Duodenal mucosa (tissue), 2 donors: ENCODE data around the gene MAP6D1.

Experiments
- H3K27ac ChIP-seq: one replicate; pipeline ENCODE4 v1.7.0; 2013; ENCODE audit warnings: low read depth, low read length
- H3K27me3 ChIP-seq, 2 donors: one replicate each; pipeline ENCODE4 v1.7.0; 2013; ENCODE audit warnings: low read length in 2 of 2, control low read depth in 1 of 2; ENCODE audit not compliant: insufficient read depth in 2 of 2, control insufficient read depth in 1 of 2
- H3K36me3 ChIP-seq, 2 donors: one replicate each; pipeline ENCODE4 v1.7.0; 2013; ENCODE audit warnings: low read length in 2 of 2, control low read depth in 1 of 2; ENCODE audit not compliant: insufficient read depth in 2 of 2, control insufficient read depth in 1 of 2
- H3K4me1 ChIP-seq, 2 donors: one replicate each; pipeline ENCODE4 v1.7.0; 2013; ENCODE audit warnings: low read length in 2 of 2, control low read depth in 1 of 2; ENCODE audit not compliant: insufficient read depth in 2 of 2, control insufficient read depth in 1 of 2
- H3K4me3 ChIP-seq, 2 donors: one replicate each; pipeline ENCODE4 v1.7.0; 2013; ENCODE audit warnings: low read length in 2 of 2, low read depth in 1 of 2
- H3K9ac ChIP-seq, 2 donors: one replicate each; pipeline ENCODE4 v1.7.0; 2013; ENCODE audit warnings: low read length in 2 of 2, low read depth in 1 of 2
- H3K9me3 ChIP-seq, 2 donors: one replicate each; pipeline ENCODE4 v1.7.0; 2013; ENCODE audit warnings: low read length in 2 of 2, control low read depth in 1 of 2; ENCODE audit not compliant: control insufficient read depth in 1 of 2

MAP6D1 gene

GRCh38 chr3:183766107-183766506, 59.3 kb downstream of the MAP6D1 start:
- Histone ChIP-seq H3K36me3 (peaks cover 14 to 28% of the 10 kb centered on the region in 2 donors), H3K4me3 (no peak overlapping the region), H3K9ac (no peak overlapping the region), H3K4me1 (peaks cover 4 to 6% of the 10 kb centered on the region in 2 donors), H3K27ac (no peak overlapping the region), H3K9me3 (no peaks in the 10 kb centered on the region), H3K27me3 (no peaks in the 10 kb centered on the region)
